Superior temporal gyrus (tissue), 1 donor: ENCODE measurements around the gene MS4A10.

Experiments
- DNase-seq: peaks from one replicate; pipeline ENCODE4 v3.0.0-alpha.2; 2016; ENCODE audit errors: extremely low spot score

The MS4A10 gene

GRCh38 chr11:60849641-60850520 is 64.7 kb downstream of the MS4A10 start:
- no peak for DNase-seq
